HUDEP-2 (cell line): ENCODE results near the gene AQP6.
"Not testable (repeated sequence)": the region's sequence is repeated elsewhere in the genome, so short reads cannot be mapped to it uniquely, and the experiment has no call there.

Experiments used
- DNase-seq, 76 experiments: peaks; one replicate each; lab custom pipeline; 2025; ENCODE audit not compliant: unreplicated experiment in 76 of 76; lab: John Stamatoyannopoulos, UW

Gene AQP6

GRCh38 chr12:49987625-49988303, 15.0 kb downstream of the AQP6 start:
- no peak for DNase-seq

- DNase-seq: not testable (repeated sequence)
Observed at GRCh38 chr12:49989400-49989799, 16.7 kb downstream of the AQP6 start.

- no peak for DNase-seq
Observed at GRCh38 chr12:49990273-49990672, 17.5 kb downstream of the AQP6 start.

DNA sequence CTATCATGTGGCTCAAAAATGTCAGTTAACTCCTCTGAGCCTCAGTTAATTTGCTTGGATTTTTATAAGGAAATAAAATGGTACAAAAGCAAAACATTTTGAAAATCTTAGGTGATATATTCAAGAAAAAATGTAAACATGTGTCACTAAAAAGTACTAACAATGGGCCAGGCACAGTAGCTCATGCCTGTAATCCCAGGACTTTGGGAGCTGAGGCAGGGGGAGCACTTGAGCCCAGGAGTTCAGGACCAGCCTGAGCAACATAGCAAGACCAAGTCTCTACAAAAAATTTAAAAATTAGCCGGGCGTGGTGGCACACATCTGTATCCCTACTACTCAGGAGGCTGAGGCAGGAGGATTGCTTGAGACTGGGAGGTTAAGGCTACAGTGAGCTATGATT, 25.7 kb downstream of the AQP6 start:
- no peak for DNase-seq

GRCh38 chr12:50003595-50003994, 30.8 kb downstream of the AQP6 start:
- no peak for DNase-seq

- no peak for DNase-seq
Observed at GRCh38 chr12:50004696-50005095, 31.9 kb downstream of the AQP6 start.

- no peak for DNase-seq
Observed at GRCh38 chr12:50005175-50005574, 32.4 kb downstream of the AQP6 start.

DNA sequence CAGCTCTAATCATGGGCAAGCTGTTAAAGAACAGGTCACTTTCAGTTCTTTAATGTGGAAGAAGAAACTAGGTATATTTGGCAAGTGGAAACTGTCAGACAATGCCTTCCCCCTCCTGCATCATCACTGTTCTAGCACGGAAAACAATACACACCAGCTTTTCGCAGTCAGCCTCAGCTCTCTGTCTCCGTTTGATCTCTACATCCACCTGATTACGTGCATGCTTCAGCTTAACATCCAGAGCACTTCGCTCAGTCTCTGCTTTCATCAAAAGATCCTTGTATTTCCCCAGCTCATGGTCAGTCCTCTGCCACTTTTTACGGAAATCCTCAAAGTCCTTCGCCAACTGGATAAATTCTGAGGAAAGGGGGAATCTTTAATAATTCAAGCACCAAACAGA, 33.5 kb downstream of the AQP6 start:
- DNase-seq: no peak

DNA sequence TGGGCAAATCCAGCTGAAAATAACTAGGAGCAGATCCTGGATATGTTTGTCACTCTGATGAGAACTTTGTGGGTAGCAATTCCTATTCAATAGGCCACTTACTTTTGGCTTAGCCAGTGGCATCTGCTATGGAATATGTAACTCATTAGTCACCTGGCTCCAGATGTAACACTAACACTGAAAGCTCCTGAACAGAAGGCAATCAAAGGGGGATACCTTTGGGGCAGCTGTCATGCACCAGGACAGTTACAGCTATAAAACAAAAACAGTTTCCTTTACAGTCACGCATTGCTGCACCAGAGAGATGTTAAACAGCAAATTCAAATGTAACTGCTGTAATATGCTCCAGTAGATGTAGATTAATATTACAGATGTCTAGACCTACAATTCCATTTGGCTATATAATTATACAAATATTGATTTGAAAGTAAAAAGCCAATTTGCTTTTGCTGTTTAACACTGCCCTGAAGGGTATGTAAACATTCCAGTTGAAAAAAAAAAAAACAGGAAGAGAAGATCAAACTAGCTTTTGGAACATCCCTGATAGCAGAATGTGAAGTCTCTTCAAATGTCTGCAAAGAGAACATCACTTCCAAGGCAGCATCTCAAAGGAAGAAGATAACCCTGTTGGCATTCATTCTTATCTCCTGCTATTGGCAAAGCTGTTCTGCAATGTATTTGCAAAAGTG, 34.2 kb downstream of the AQP6 start:
- no peak for DNase-seq

- DNase-seq: no peak
Observed at GRCh38 chr12:50013361-50014147, 40.8 kb downstream of the AQP6 start.

DNA sequence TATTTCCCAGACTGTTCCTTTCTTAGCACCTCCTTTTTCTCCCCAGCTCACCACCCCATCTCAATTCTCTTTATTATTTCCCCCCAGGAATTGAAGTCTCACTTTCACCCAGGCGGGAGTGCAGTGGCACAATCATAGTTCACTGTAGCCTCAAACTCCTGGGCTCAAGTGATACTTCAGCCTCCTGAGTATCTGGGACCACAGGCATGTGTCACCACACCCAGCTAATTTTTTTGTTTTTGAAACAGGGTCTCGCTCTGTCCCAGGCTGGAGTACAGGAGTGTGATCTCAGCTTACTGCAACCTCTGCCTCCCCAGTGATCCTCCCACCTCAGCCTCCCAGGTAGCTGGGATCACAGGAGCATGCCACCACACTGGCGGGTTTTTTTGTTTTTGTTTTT, 41.6 kb downstream of the AQP6 start:
- no peak for DNase-seq

GRCh38 chr12:50016501-50017475, 44.0 kb downstream of the AQP6 start:
- DNase-seq: no peak

DNA sequence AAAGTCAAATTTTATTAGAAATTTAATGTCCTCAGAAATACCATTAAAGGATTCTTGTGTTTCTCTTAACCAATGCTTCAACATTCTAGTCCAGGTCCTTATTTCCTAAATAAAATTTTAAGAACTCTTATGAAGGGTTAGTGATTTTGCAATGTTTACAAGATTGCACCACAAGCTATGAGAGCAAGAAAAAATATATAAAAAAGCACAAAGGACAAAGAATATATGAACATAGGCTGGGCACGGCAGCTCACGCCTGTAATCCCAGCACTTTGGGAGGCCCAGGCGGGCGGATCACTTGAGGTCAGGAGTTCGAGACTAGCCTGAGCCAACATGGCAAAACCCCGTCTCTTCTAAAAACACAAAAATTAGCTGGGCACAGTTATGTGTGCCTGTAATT, 44.9 kb downstream of the AQP6 start:
- DNase-seq: no peak

DNA sequence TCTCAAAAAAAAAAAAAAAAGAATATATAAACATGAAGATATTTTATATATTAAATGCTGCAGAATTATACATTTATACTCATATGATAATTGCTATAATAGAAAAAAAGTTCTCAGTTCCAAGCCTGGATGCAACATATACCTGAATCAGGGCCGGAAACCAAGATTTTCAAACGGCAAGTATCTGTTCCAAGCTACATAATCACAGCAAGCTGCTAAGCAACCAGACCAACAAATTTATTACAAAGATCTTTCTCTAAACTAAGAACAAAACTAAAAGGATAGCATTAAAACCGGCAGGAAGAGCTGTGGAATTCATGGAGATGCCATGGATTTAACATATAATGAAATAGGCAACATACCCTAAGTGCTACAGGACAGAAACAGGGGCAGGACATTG, 45.4 kb downstream of the AQP6 start:
- no peak for DNase-seq

DNA sequence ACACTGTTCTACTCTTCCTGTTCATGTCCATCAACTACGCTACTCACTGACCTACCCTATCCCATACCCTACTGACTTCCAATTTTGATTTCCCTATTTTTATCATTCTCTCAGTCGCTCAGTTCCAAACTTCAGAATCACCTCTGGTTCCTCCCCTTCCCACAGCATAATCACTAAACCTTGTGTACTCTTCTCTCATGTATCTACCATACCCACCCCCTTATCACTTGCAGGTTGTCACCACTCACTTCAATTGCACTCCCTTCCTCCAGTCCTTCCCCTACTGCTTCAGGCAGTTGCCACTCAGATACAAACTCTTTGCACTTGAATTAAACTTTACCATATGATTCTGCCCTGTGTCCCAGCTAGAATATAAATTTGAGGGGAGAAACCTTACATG, 46.2 kb downstream of the AQP6 start:
- peak in 11 of 76 experiments; percentile 2 to 28 (median 14) for DNase-seq

DNA sequence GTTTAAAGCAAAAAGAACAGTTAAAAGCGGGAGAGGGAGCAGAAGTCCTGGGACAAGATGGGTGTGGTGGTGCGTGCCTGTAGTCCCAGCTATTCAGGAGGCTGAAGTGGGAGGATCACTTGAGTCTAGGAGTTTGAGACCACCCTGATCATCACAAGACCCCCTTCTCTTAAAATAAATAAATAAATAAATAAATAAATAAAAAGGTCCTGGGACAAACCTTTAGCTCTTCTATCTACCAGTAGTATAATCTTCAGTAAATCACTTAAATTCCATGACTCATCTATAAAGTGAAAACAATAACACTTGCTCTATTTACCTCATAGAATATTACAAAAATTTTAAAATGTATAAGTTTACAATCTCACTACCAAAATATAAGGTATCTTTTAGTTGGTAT, 46.8 kb downstream of the AQP6 start:
- DNase-seq: no peak

GRCh38 chr12:50021031-50021430, 48.3 kb downstream of the AQP6 start:
- DNase-seq: no peak

DNA sequence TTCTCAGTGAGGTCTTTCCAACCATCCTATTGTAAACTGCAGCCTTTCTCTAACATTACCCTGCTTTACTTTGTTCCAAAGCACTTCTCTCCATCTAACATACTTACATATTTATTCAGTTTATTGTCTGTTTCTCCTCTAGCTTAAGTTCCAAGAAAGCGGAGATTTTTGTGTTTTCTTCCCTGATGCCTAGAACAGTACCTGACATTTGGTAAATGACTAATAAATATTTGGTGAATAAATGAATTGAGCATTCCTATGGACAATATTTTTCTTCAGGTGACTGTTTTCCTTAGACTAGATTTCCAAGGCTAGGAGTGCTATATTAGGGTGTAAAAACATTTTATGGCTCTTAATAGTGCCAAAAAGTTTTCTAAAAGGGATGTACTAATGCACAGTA, 50.2 kb downstream of the AQP6 start:
- no peak for DNase-seq

GRCh38 chr12:50024227-50024626, 51.5 kb downstream of the AQP6 start:
- DNase-seq: no peak

GRCh38 chr12:50024805-50025186, 52.0 kb downstream of the AQP6 start:
- peak in 7 of 76 experiments; percentile 1 to 57 (median 11) for DNase-seq
